Erythroblast (primary cell): ENCODE measurements around the gene PRKAR2B.

ENCODE experiments used
- GATA1 ChIP-seq: IDR thresholded peaks from 2 replicates; pipeline ENCODE4 v1.6.1; 2011; ENCODE audit warnings: low read depth, mild to moderate bottlenecking, control low read depth, low read length, moderate library complexity
- POLR2A ChIP-seq: IDR thresholded peaks from 2 replicates; pipeline ENCODE4 v1.6.1; 2011; ENCODE audit warnings: mild to moderate bottlenecking, low read length

- no peak for TF ChIP-seq POLR2A
- no peak for TF ChIP-seq GATA1
Measured at GRCh38 chr7:107085180-107085579, 40.7 kb downstream of the PRKAR2B start.
